Hepatocyte (in vitro differentiated cells): ENCODE data around the gene TTLL12.

Experiments used
- CTCF ChIP-seq: fragments of 200-600 bp; sonication (generic); IDR thresholded peaks from 2 replicates; pipeline ENCODE4 v1.5.1; 2016; ENCODE audit warnings: antibody characterized with exemption, mild to moderate bottlenecking; ENCODE audit not compliant: poor library complexity
- EZH2phosphoT487 ChIP-seq: fragments of 200-600 bp; sonication (generic); IDR thresholded peaks from one replicate; pipeline ENCODE4 v1.6.1; 2018; ENCODE audit warnings: antibody characterized with exemption, mild to moderate bottlenecking, low read depth, moderate library complexity; ENCODE audit not compliant: unreplicated experiment, severe bottlenecking

- TF ChIP-seq CTCF (no peak), EZH2phosphoT487 (no peak)
These were observed 3.2 kb downstream of the TTLL12 start for GRCh38 chr22:43183496-43184277.
